ENCODE measurements around the gene GNA14. TPM values are rescaled to one million over a fixed set of nuclear protein-coding genes. Genes with fewer than 3 reads are reported as not detected.
A peak's percentile ranks its signal among the peaks of the same experiment; 100 is the strongest.

The GNA14 gene
- total and polyA plus RNA-seq, 2 of the 8 experiments (the other 6 are each of a cell fraction or from before 2014, with no cell fraction given): 3.4 to 6.3 TPM

DNA sequence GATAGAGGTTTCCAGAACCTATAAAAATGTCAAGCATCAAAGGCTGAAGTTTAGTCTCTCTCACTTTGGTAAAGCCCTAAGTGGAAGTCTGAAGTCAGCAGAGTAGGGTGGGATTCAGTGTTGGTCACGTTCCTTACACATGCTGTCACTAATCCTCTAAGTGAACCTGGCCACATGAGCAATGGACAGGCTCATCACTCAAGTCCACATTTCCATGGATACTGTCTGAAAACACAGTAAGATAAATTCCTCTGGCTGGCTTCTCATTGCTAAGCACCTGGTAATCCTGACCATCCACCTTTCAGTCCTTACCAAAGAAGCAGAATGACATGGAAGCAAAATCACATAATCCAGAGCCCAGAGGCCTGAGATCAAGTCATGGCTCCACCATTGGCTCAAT lies 43.8 kb downstream of the GNA14 start (continued):
- no peak for TF ChIP-seq PHF8 (conservative IDR thresholded peaks at IDR 0.05; ENCODE audit: low read depth, low read length)

DNA sequence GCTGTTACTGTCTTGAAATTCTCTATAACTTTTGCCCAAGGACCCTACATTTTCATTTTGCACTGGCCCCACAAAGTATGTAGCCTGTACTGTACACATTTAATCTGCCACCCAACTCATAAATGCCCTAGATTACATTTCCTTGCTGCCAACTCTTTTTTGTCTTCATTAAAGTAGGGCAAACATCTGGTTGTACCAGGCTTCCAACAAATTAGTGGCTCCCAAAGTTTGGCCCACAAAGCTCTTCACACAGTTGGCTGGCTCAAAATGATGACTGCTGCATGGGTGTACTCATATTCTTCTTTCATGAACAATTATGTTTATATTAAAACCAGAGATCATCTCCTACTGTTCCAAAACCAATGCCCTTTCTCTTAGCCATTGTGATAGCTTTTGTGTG lies 45.3 kb downstream of the GNA14 start:
- Histone ChIP-seq H3K9me3 (ENCODE audit: insufficient read depth in 2 of 2, low read depth in 1 of 2, low read length in 1 of 2) (no peaks in the 10 kb centered on the region), H3K9ac (replicated peaks in 1 of 4; ENCODE audit: extremely low read depth in 1 of 4, low read depth in 3 of 4, low read length in 3 of 4) (no peak overlapping the region), H3K27me3 (replicated peaks in 1 of 4; ENCODE audit: control insufficient read depth in 3 of 4, extremely low read depth in 1 of 4, insufficient read depth in 3 of 4, low read length in 3 of 4) (no peaks in the 10 kb centered on the region), H4K5ac (ENCODE audit: insufficient read length, low read depth, low read length) (no peak overlapping the region), H3K27ac (ENCODE audit: low read depth, low read length) (no peak overlapping the region), H3K36me3 (ENCODE audit: control insufficient read depth in 2 of 4, insufficient read depth in 4 of 4, low read length in 3 of 4) (no peaks in the 10 kb centered on the region), H3K4ac (replicated peaks; ENCODE audit: insufficient read length, low read depth, low read length) (no peak overlapping the region), H2BK12ac (ENCODE audit: low read depth, low read length) (no peak overlapping the region), H2BK15ac (ENCODE audit: low read length) (no peak overlapping the region), H3K23me2 (ENCODE audit: low read depth, low read length) (no peaks in the 10 kb centered on the region), H3K56ac (replicated peaks; ENCODE audit: insufficient read length, low read depth, low read length) (no peak overlapping the region), H3K79me2 (ENCODE audit: control insufficient read depth in 1 of 2, insufficient read depth in 2 of 2, low read length in 2 of 2) (no peaks in the 10 kb centered on the region), H2BK5ac (ENCODE audit: low read depth, low read length) (no peak overlapping the region), H2AK5ac (ENCODE audit: low read depth, low read length) (no peak overlapping the region; the same call in 1 of the 2 replicates), H3K4me1 (replicated peaks in 1 of 4; ENCODE audit: control insufficient read depth in 3 of 4, insufficient read depth in 4 of 4, low read length in 3 of 4) (peaks cover 0 to 19% (median 1%) of the 10 kb centered on the region in 4 experiments; a peak in 5 of 7 replicates), H2AFZ (ENCODE audit: low read length) (no peak overlapping the region), H4K91ac (replicated peaks; ENCODE audit: insufficient read length, low read length) (no peak overlapping the region), H2BK120ac (replicated peaks; ENCODE audit: low read depth, low read length) (no peak overlapping the region), H4K8ac (ENCODE audit: extremely low read depth, insufficient read depth, low read length) (no peak overlapping the region), H3K14ac (ENCODE audit: insufficient read length) (no peak overlapping the region), H3K4me2 (ENCODE audit: insufficient read depth in 1 of 2, low read depth in 2 of 2, low read length in 2 of 2) (no peak overlapping the region), H4K20me1 (replicated peaks in 1 of 2; ENCODE audit: control insufficient read depth in 1 of 2, insufficient read depth in 2 of 2, low read length in 2 of 2) (no peaks in the 10 kb centered on the region), H3K4me3 (ENCODE audit: extremely low read depth in 1 of 4, insufficient read depth in 2 of 4, low read depth in 3 of 4, low read length in 4 of 4) (no peak overlapping the region), H3K23ac (ENCODE audit: insufficient read length) (no peak overlapping the region), H2BK20ac (ENCODE audit: low read length) (peak overlapping the region; percentile 76; the same call in 1 of the 2 replicates), H3K18ac (ENCODE audit: extremely low read depth, low read length) (no peak overlapping the region), H3K79me1 (ENCODE audit: low read depth, low read length) (no peaks in the 10 kb centered on the region)
- DNase-seq (ENCODE audit: low read depth in 1 of 2, low spot score in 2 of 2) (no peak), FAIRE-seq (no peak)
- no peak for TF ChIP-seq TCF12 (IDR thresholded peaks at IDR 0.05; ENCODE audit: low read depth, low read length)
- no peak for TF ChIP-seq GABPA (IDR thresholded peaks at IDR 0.05; ENCODE audit: borderline replicate concordance, insufficient read depth, low read length)
- TF ChIP-seq NRF1 (IDR thresholded peaks at IDR 0.05; ENCODE audit: low read depth, low read length): no peak
- ChIA-PET POLR2A (ENCODE audit: partially characterized antibody) (no interaction called here), CTCF (ENCODE audit: partially characterized antibody) (interaction anchor here (0.5 to 0.6 kb wide), 2 partner anchors 12 to 286 kb away, joined by 3 read pairs; no protein-coding TSS in a partner anchor)

All from H1 (cell line).